NCI-H2227 (cell line): ENCODE results near the gene VPREB3.
"Not testable (repeated sequence)": the region's sequence is repeated elsewhere in the genome, so short reads cannot be mapped to it uniquely, and the experiment has no call there.

Source experiments
- DNase-seq: peaks from one replicate; lab custom pipeline; 2025; ENCODE audit not compliant: unreplicated experiment; lab: John Stamatoyannopoulos, UW

The VPREB3 gene

DNA sequence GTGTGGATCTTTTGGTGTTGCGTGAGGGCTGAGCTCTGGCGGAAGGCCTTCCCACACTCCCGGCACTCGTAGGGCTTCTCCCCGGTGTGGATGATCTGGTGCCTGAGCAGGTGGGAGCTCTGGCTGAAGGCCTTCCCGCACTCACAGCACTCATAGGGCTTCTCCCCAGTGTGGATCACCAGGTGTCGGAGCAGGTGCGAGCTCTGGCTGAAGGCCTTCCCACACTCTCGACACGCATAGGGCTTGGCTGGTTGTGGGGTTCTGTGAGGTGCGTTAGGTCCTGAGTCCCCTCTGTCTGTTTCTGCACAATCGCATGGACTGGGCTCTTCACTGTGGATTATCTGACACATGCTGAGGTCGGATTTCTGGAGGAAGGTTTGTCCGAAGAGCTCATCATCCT, 9.7 kb downstream of the VPREB3 start:
- DNase-seq, result no peak

DNA sequence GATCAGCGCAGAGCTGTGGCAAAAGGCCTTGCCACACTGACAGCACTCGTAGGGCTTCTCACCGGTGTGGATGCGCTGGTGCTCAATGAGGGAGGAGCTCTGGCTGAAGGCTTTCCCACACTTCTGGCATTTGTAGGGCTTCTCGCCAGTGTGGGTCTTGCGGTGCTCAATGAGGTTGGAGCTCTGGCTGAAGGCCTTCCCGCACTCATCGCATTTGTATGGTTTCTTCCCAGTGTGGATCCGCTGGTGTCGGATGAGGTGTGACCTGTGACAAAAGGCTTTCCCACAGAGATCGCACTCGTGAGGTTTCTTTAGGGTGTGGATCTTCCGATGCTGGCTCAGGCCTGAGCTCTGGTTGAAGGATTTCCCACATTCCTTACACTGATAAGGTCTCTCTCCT, 10.2 kb downstream of the VPREB3 start:
- DNase-seq, result no peak

DNA sequence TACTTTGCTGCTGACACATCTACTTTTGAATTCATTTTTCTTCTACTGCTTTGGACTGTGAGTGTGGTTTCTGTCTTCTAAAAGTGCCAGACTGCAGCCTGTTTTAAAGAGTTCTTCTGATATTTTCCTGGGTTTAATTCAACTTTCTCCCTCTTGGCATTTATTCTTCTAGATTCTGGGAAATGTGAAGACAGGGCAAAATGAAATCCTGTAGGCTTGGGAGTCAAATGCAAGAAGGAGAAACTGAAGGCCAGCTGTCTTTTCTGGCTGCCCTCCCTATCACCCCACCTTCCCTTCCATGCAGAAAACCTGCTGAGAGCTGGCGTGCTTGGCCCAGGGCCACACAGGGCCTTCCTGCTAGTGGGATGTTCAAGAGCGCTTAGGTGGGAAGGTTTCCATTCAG, 10.9 kb downstream of the VPREB3 start:
- DNase-seq, result no peak

DNA sequence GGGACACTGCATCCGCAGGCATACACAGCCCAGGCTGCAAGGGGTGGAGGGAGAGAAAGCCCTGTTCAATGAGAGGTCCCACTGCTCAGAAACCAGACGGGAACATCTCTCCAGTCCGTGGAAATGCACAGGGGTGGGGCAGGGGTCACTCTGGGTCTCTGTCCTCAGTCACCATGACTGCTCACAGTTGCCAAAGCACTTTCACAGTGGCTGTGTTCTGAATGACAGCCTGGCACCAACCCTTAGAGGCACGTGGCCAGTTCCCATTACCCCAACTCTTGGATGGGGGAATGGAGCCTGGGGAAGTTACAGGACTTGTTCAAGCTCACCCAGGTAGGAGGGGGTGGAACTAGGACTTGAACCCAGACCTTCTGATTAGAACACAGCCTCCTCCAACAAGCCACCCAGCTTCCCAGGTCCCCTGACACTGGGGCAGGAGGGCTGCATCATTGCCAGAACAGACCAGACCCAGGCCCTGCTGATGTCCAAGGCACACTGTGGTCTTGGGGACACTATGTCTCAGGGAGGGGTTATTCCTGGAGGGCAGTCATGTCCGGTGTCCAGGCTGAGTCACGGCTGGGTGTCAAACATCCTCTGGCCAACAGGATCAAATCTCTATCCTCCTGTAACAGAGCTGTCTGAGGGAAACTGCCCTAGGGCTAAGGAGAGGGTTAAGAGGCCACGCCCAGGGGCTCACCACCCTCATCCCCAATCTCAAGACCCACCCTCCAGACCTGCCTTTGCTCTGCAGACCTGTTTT, 11.5 kb downstream of the VPREB3 start:
- no peak for DNase-seq

DNA sequence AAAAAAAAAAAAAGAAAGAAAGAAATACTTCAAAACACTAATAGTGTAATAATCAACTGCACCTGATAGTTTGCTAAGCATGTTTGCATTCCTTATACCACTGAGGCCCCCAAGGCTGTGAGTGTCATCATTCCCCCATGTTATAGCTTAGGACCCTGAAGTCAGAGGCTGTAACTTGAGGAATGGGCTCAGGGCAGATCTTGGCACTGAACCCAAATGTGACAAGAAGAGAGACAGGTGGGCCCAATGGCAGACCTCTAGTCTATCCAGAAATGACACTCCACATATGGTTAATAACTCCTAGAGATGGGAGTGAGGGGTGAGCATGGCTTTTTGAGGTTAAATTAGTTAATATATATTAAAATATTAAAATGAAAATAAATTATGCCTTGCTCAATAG, 16.5 kb downstream of the VPREB3 start:
- DNase-seq, result no peak

DNA sequence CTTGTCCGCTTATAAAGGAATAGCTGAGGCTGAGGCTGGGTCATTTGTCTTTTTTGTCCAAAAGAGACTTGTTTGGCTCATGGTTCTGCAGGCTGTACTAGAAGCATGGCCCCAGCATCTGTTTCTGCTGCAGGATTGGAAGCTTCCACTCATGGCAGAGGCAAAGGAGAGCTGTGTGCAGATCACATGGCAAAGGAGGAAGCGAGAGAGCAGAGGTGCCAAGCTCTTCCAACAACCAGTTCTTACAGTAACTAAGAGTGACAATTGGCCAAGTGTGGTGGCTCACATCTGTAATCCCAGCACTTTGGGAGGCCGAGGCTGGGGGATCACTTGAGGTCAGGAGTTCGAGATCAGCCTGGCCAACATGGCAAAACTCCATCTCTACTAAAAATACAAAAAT, 26.1 kb downstream of the VPREB3 start:
- not testable (repeated sequence) for DNase-seq

DNA sequence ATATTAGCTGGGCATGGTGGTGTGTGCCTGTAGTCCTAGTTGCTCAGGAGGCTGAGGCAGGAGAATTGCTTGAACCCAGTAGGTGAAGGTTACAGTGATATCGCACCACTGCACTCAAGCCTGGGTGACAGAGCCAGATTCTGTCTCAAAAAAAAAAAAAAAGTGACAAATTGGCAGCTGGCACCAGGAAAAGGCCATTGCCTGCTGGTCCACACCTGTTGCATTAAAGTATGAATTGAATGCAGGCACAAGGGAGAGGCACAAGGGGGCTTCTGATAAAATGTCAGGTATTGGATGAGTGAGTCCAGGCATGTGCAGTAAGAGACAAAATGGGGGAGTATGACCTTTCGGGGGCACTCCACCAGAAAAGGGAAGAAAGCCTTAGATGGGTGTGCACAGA, 31.5 kb downstream of the VPREB3 start:
- DNase-seq, result no peak

DNA sequence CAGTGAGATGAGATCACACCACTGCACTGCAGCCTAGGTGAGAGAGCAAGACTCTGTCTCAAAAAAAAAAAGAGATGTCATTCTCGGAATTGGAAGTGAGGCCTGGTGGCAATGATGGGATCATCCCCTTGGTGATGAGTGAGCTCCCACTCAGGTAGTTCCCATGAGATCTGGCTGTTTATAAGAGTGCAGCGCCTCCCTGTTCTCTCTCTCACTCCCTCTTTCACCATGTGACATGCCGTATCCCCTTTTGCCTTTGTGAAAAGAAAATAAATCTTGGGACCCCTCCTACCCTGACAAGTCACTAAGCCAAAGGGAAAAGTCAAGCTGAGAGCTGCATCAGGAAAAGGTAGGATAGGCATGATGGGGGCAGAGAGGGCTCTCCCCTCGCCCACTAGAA, 32.1 kb downstream of the VPREB3 start:
- no peak for DNase-seq

DNA sequence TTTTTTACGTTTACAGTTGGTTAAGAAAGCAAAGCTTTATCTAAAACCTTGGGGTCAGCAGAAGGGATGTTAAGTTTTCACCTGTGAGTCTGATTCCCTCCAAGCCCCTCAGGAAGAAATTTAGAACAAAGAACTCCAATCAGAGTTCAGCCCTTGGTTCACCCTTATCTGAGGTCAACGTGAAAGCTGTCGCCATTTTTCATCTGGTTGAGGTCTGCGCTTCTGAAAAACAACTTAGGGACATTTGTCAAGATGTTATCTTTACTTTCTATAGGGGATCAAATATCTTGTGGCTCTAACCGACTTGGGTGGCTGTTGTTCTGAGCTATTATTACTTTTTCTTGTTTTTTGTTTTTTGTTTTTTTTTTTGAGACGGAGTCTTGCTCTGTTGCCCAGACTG, 33.4 kb downstream of the VPREB3 start:
- no peak for DNase-seq

DNA sequence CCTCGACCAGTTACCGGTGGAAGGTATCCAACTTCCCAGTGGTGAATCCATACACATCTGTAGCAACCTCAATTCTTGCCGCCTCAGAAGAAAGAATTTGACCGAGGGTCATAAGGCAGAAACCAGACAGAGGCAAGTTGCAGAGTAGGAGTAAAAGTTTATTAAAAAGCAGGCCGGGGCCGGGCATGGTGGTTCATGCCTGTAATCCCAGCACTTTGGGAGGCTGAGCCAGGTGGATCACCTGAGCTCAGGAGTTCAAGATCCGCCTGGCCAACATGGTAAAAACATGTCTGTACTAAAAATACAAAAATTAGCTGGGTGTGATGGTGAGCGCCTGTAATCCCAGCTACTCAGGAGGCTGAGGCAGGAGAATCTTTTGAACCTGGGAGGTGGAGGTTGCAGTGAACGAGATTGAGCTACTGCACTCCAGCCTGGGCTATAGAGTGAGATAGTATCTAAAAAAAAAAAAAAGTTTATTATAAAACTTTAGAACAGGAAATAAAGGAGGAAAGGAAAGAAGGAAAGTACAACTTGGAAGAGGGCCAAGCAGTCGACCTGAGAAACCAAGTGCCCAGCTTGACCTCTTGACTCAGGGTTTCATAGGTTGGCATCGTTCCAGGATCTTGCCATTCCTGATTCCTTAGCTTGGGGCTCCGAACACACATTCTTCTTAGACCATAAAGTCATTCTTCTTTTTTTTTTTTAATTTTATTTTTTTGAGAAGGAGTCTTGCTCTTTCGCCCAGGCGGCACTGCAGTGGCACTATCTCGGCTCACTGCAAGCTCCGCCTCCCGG, 35.7 kb downstream of the VPREB3 start:
- no peak for DNase-seq

DNA sequence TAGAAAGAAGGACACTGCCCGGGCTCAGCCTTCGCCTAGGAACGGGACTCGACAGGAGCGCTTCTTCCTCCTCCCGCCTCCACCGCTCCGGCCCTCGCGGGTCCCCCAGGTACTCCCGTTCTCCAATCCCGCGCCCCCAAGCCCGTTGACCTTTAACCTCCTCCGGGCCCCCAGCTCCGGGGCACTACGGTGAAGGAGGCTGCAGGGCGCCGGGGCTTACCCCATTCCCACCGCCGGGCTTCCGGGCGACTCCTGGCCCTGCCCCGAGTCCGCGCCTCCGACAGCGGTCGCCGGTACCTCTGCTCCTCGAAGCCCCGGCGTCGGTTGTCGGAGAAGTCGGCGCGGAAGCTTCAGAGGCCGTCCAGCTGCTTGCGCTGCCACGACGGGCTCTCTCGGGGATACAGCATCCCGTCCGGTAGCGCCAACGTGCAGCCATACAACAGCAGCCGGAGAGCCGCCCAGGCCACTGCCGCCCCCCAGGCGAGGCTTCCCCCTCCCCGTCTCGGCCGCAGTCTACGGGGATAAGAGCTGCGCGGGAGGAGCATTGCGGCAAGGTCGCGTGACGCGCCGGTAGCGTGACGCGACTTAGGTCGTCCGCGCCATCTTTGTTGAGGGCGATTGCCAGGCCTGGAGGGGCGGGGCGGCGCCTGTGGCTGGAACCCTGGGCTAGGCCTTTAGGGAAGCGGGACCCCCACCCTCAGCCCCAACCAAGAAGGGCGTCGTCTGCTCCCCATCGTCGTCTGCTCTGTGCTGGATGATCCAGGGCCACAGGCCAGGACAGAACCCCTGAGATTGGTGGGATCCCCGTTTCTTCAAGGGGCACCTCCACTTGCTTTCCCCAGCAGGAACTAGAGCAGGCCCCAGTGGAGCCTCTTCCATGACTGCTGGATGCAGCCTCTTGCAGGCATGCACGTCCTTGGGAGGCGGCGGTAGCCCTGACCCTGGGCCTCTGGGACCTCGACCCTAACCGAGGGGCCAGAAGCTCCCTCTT, 37.1 kb downstream of the VPREB3 start:
- peak; percentile 93 for DNase-seq

DNA sequence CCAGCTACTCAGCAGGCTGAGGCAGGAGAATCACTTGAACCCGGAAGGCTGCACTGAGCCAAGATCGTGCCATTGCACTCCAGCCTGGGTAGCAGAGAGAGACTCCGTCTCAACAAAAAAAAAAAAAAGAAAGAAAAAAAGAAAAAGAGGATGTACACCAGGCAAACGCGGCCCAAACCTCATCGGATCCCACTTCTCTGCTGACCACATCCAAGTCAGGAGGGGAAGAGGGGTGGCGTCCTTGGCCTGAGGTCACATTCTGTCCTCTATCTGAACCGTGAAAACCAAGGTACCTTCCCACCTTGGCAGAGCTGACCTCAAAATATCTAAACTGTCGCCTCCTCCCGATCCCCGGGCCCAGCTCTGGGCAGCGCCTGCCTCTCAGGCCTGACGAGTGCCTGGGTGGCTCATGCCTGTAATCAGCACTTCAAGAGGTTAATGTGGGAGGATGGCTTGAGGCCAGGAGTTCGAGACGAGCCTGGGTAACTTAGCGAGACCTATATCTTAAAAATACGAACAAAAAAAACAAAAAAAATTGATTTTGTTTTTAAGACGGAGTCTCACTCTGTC, 38.3 kb downstream of the VPREB3 start:
- no peak for DNase-seq

DNA sequence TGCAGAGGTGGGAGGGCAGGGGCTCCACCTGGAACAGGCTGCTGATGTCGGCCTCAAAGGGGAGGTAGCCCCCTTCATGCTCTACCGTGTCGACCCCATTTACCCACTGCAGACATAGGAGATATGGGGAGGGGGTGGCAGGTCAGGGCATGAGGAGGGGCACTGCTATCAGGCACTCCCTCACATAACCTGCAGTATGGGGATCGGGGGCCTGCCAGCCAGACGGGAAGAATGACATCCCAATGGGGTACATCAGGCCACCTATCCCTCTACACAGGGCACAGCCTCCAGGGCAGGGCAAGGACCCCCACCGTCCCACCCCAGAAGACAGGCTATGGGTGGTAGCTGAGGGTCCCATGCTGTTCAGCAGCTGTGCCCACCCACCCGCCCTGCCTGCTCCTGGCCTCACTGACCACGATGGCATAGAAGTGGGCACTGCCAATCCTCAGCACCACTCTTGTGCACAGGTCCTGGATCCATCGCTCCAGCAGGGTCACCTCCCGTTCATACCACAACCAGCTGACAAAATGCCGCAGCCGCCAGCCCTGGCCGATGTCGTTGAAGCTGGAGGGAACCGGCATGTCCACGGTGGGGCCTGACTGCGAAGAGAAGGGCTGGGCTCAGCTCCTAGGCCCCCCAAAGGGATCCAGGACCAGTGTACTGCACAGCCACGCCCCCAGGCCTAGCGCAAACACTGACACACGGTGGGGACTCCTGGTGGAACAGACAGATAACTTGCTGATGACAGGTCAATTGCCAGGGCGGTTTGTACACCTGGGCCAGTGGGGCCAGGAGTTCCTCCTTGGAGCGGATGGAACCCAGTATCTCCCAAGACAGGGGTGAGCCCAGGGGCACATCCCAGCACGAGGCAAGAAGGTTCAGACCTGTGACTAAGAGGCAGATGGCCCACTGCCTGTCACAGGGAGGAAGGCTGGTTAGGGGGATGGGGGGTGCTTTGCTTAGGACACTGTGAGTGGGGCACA, 39.3 kb downstream of the VPREB3 start:
- no peak for DNase-seq

DNA sequence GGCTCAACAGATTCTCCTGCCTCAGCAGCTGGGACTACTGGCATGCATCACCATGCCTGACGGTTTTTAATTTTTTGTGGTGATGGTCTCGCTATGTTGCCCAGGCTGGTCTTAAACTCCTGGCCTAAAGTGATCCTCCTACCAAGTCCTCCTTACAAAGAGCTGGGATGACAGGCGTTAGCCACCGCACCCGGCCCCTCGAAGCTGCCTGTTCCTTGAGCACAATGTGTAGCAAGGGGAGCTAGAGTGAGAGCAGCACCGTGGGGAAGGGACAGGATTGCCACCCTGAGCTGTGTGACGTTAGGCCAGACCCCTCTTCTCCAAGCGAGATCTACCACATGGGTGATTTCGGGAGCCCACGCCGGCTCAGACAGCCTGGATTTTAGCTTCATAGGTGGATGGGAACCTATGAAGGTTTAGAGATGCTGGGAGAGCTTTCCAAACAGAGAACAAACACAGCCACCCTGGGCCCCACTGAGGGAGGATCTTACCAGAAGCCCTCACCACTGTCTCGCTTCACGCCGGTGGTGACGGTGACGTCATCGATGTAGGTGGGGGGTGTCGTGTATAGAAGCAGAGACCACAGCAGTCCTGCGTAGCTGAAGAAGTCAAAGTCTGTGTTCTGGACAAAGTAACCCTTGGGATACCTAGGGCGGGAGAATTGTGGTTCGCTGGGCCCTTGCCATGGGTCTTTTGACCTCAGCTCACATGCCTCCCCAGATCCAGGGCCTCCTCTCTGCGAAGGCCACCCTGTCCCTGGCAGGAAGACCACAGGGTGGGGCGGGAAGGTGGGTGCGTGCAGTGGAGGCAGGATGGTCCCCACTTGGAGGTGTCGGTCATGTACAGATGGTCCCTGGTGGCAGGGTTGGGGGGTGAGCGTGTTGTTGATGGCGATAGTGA, 40.3 kb downstream of the VPREB3 start:
- DNase-seq, result no peak

DNA sequence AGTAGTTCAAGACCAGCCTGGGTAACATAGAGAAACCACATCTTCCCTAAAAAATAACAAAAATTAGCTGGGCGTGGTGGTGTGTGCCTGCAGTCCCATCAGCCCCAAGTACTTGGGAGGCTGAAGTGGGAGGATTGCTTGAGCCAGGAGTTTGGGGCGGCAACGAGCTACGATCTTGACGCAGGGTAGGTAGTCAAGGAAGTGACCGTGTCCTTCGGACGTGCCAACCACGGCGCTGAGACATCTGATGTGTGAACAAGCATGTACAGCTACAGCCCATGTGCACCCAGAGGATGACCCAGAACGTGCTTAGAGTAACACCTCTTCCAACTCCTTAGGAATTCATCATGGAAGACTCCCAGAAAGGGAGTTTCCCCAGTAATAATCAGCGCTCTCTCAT, 42.0 kb downstream of the VPREB3 start:
- no peak for DNase-seq

DNA sequence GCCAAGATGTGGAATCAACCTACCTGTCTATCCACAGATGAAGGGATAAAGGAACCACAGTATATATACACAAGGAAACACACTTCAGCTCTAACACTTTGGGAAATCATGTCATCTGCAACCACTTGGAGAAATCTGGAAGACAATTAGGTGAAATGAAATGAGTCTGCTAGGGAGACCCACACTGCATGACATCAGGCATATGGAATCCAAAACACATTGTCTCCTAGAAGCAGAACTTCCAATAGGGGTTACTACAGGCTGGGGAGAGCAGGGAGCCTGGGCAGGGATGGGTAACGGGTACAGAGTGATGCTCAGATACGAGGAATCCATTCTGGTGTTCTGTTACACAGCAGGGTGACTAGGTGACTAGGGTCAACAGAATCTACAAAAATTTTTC, 45.1 kb downstream of the VPREB3 start:
- DNase-seq, result no peak

DNA sequence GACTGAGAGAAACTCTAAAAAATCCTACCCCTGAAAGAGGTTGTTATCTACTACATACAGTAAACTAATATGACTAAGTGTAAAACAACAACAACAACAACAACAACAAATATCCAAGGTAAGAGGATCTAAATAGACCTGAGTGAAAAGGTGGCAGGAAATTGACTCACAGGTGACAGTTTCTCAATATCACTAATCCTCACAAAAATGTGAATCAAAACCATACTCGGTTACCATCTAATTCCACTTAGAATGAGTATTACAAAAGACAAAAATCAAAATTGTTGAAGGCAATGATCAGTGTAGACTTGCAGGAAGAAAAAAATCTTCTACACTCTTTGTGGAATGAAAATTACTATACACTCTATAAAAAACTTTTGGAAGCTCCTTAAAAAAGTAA, 46.0 kb downstream of the VPREB3 start:
- DNase-seq, result no peak

DNA sequence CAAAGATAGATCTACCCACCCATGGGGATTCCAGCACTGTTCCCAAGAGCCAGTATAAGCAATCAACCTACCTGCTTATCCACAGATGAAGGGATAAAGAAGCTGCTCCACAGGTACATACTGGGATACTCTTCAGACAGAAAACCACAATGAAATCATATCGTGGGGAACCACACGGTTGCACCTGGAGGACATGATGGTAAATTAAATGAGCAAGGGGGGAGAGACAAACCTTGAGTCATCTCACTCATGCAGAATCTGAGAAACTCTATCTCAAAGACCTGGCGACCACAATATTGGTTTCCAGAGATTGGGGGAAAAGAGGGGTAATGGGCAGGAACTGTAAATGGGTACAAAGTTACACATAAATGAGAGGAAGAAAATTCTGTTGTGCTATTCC, 48.9 kb downstream of the VPREB3 start:
- DNase-seq, result no peak

DNA sequence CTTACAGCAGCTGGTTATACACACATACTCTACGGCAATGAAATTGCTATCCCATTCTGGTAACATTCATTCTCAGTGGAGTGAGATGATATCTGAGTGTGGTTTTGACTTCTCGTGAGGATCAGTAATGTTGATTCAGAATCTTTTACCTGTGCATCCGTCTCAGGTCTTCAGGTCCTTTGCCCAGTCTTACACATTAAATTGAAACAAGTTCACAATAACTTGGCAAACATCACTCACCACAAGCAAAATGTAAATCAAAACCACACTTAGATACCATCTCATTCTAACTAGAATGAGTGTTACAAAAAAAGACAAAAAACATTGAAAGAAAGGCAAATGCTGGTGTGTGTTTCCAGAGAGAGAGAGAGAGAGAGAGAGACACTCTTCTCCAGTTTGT, 49.4 kb downstream of the VPREB3 start:
- no peak for DNase-seq
